ENCODE measurements around the gene CELF4.
"Not testable (repeated sequence)": the region's sequence is repeated elsewhere in the genome, so short reads cannot be mapped to it uniquely, and the experiment has no call there.

Gene CELF4

DNA sequence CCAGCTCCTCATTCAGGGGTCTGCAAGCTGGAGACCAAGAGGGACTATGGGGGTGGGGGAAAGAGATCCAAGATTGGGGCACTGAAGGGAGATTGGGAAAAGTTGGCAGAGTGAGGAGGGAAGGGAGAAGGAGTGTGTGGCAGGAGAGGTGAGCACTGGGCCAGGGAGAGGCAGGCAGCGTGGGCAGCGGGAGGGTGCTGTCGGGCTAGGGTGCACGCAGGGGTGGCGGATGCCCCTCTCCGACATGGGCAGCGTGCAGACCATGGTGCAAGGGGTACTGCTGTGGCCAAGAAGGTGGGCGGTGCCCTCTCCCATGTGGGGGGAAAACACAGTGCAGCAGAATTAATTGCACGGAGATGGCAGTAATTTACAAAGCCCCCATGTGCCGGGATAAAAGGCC, 74.1 kb downstream of the CELF4 start:
- DNase-seq, result no peak

DNA sequence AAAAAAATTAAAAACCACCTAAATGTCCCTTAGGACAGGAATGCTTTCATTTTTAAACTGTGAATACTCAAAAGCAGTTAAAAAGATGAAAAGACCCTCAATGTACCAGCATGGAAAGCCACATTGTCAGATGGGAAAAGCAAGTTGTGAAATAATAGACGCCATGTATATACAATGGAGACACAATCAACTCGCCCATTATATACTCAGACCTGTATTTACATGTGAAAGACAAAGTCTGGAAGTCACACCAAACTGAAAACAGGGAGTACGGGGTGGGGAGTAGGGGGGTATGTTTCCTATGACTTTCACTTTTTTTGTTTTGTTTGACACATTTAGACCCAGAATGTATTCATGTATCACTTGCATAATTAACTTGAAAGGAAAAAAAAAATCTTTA, 75.6 kb downstream of the CELF4 start:
- no peak for DNase-seq

DNA sequence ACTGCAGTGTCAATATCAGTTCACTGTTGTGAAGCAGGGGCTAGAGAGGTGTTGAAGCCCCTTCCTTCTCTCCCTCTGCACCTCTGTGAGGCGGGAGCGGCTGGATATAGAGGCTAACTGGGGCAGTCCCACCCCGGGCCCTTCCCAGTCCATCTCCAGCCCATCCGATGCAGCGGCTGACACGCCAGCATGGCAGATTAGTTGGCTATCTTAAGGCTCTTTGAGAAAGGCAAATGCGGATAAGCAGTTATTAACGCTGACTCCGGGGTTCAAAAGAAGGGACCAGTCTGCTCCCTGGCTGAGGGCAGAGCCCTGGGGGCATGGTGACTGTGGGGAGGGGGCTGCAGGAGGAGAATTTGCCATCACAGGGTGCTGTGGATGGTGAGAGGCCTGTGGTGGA, 76.6 kb downstream of the CELF4 start:
- DNase-seq, result no peak

DNA sequence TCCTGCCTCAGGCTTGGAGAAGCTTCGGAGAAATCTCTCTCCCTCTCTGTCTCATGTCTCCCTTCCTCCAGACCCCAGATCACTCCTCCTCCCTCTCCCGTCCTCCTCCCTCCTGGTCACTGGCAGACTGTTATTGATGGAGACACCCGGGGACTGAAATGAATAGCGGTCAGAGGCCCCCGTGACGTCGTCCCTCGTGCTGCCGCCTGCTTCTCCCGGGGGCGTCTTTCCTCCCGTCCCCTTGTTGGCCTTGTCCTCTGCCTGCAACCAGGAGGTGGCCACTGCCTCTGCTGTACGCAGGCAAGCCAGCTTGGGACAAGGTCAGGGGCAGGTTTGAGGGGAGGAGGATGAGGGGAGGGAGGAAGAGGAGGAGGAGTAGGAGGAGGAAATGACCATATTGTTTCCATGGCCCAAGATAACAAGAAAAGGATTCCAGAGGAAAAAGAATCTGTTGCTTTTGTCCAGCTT, 78.2 kb downstream of the CELF4 start:
- no peak for DNase-seq

DNA sequence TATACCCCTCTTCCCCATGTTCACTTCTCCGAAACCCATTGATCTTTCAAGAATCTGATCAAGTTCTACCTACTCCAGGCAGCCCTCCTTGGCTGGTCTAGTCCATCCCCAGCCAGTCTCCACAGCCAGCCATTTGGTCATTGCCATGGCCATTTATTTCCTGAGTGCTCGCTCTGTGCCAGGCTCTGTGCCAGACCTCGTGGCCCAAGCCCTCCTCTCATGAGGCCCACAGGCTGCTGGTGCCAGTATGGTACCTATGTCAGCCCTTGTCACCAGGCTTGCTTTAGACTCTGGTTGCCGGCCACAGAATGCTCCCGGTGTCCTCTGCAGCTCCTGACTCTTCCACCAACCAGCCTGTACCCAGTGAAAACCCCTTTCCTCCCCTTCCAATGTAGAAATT, 78.8 kb downstream of the CELF4 start:
- no peak for DNase-seq

DNA sequence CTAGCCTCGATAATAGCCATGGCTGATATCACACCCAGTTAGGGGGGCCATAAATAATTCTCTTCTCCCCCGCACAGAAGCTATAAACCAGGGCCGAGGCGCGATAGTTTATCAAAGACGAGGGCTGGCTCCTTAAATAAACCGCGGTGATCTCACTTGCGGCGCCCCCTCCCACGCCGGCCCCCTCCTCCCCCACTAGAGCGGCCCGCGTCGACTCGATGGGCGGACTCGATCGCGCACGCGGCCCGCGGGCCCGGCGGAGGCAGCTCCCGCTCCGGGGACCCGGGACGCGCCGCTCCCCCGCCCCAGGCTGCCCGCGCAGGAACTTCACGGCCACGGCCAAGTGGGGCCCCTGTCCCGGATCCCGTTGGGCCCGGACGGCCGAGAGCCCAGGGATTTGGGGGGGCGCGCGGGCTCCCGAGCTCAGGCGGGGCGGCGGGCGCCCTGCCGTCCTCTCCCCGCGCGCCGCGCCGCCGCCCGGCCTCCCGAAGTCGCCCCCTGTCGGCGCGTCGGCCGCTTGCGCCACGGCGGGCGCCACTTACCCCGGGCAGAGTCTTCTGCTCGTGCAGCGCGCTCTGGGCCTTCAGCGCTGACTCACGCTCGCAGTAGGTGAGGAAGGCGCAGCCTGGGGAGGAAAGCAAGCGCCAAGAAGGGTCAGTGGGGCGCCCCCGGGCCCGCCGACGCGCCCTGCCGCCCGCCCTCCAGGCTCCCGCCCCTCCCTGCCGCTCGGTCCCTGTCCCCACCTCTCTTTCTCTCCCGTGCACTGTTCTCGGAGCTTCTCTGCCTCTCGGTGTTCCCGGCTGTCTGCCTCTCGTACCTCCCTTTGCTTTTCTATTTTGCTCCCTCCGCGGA, 80.4 kb downstream of the CELF4 start:
- DNase-seq, result no peak

DNA sequence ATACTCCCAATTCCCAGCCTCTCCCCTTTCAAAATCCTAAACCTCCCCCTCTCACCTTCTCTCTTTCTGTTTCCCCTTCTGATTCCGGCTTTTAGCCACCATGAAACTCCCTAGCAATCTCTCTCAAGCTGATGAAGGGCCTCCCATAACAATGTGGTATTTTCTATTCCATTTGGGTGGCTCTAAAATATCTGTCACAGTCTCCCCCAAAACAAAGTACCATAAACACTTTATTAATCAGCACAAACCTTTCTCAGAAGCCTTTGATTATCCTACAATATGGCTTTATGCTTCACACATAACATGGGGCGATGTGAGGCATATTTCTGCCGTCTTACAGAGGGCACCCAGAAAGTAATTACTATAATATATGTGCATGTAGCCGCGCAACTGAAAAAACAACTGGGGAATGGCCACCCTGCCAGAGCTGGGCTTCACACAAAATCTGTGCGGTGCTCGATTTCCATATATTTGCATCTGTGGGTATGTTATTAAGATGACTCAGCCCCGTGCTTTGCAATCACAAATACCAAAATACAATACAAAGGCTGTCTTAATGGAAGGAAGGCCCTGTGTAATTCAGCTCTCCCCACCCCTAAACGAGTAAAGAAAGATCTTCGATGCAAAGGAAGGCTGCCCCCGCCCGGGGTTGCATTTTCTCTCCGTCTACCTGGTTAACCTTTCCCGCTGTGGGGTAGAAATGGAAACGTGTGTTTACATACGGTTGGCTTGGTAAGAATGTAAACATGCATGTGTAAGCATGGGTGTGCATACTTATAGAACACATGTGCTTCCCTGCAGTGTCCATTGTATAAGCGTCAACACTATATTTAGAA, 81.4 kb downstream of the CELF4 start:
- no peak for DNase-seq

DNA sequence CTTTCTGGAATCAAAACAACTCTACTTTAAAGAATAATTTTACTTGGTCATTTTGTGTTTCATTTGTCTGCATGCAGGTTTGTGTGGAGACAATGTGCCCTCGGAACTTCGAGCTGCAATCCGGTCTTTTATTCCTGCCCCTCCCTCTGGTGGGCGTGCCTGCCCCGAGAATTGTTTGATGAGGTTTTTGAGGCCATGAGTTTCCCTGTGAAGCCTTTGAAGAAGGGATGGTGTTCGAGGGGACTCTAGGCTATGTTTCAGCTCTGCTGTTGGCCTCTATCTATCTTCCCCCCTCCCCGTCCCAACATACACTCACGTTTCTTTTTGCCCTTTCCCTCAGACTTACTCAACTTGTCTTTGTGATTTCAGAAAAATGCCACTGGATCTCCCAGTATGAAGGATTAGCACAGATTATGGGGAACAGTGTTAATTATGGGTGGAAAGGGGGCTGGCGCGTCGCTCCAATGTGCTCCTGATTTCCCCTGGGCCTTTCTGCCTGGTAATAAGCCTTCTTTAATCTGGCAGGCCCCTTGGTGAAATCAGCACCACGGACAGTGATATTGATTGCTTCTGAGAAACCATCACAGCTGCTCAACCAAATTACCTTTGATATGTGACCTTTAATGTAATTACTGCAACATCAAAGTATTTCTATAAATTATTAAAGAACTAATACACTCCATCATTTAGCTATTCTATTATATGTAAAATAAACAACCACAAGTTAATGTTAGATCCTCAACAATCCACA, 82.2 kb downstream of the CELF4 start:
- DNase-seq, result no peak

DNA sequence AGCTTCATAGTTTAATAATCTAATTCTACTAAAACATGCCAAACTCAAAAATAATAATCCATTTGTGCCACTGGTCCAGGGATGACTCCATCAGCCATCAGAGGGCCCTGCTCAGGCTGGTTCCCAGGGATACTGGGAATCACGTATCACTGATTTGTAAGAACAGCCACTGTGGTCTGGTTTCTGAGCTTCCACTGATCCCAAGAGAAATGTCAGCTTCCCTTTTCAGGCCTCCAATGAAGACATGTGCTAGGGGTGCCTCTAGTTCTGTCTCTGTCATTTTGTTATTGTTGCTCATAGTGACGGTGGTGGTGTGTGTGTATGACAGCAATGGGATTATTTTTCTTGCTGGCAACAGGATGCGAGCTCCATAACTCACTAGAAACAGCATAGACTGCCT, 83.2 kb downstream of the CELF4 start:
- no peak for DNase-seq

DNA sequence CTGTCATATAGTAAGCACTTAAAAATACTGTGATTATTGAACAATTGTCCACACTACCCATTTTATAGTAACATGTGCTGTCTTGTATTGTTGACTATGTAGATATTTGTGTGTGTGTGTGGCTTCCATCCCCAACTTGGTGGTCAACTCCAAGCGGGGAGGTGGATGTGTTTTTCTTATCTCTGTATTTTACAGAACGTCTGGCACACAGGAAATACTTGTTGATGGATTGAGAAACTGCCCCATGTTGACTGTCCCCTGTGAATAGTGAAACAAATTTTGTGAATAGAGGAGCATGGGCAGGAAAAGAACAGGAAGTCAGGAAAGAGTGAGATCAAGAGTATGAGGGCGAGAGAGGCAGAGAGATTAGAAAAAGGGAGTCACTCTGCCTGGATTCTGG, 83.6 kb downstream of the CELF4 start:
- DNase-seq, result no peak

DNA sequence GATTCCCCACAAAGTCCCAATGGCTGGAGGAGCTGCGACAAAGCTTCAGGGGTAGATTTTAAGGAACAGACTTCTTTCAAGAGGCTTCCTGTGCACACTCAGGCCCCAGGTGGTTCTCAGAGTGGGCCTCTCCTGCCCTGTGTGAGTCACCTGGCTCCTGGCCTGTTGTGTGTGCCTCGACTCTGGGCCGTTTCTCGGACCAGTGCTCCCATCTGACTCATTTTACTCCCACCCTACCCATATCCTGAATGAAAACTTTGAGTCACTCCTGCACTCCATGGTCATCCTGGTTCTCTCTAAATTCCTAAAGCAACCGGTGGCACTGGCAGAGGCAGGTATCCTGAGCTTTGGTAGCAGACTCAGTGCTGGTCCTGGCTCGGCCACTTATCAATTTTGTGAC, 84.1 kb downstream of the CELF4 start:
- no peak for DNase-seq

DNA sequence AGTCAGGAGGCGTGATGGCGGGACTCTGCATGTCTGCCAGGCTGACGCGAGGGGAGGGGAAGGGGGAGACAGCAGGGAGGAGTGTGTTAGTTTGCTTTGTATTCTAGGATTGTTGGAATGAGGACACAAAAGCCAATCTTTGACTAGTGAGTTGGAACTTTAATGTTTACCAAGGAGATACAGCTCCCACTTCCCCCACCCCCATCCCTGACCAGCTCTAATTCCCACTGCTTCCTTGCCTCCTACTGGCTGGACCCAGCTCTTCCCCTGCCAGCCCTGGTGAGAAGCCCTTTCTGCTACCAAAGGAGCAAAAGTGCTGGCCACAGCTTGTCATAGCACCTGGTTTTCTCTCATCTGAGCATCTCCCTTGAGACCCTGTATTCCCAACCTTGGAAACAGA, 84.5 kb downstream of the CELF4 start:
- DNase-seq, result no peak

DNA sequence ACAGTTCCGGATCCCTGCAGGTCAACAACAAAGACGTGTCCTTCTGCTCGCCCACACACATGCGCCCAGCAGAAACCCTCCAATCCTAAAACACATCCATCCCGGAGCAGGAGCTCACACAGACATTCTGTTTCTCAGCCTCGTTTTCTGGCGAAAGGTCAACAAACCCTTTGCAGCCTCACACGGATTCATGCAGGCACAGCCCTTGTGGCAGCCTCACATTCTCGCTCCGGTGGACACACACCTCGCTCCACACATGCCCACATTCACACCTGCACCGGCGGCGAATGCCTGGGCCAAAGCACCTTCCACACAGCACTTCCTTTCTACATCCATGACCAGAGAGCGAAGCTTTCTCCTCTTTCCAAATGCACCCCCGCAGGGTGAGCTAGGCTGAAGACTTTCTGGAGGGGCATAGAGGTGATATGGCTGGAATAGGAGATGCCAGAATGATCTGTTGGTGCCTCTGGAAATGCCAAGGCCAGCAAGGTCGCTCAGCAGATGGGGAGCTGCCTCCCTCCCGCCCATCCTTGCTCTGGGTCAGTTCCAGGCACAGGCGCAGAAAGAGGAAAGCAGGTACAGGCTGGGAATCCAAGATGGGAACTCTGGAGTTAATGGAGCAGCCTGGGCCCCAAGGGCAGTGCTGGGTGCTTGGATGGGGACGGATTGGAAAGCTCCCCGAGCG, 88.8 kb downstream of the CELF4 start:
- DNase-seq, result no peak

DNA sequence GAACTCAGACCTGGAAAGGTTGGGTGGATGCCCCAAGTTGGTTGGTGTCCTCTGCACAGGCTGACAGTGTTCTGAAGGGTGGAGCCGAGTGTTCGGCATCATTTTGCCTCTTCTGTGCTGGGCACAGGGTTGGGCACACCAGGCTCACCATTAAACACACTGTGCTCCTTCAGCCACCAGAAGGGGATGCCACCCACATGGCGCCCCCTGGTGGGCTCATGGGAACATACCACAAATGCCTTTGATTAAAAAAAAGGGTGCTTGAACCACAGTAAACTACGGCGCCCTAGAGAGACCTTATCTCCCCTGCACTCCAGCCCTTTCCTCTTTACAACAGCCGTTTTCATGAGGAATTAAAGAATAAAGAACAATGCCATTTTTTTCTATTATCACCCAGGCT, 89.4 kb downstream of the CELF4 start:
- no peak for DNase-seq

DNA sequence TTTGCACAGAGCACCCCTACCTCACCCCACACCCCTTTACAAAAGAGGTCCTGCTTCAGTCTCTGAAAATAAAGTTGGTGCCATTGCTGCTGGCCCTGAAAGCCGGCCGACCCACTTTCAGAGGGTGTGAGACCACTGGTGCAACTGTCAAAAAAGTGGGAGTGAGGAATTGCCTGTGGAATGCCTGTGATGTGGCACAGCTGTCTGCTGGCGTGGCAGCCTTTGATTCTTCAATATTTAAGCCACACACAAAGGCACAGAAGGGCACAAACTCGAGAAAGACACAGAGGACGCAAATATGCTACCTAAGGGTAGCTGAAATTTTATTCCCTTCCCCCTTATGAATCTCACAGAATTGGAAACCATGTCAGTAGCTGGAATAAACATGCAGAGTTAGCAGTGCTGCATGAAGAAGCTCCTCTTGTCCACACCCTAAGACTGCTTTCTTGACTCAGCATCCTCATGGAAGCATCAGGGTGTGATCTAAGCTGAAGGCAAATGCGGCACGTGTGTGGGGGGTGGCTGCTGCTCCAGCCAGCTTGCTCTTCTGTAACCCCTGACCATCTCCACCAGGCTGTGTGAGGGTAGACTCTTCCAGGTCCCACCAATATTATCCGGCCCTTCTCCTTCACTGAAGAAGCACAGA, 92.3 kb downstream of the CELF4 start:
- DNase-seq, result no peak

DNA sequence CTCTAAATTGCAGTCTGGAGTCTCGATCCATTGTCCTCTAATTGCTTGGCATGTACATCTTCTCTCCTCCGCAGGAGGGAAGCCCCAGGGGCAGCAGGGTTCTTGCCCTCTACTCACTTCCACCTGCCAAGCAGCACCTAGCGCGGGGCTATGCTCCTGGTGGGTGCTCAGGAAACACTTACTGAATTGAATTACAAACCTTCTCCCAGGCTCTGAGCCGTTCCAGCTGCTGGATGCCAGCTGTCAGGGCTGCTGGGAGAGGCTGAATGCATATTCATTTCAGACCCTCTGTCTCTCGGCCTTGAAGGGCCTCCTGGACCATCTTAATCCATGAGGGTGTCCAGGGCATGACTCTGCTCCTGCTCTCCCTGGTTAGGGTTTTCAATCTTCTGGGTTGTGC, 94.0 kb downstream of the CELF4 start:
- DNase-seq, result no peak

DNA sequence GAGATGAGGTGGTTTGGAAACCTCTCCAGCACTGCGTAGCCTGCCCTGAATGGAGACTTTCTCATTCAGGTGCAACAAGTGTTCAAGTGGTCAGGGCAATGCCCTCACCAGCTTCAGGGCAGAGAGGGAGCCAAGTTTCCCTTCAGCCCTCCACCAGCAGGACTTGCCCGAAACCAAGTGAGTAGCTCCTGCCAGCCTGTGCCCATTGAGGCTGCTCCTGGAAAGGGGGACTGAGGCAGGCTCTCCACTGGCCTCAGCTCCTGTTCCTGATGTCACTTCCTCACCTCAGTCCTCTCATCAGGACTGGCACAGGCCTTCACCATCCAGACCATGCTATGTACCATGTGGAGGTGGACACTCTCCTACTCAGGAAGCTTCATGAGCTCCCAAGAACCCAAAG, 94.6 kb downstream of the CELF4 start:
- no peak for DNase-seq

DNA sequence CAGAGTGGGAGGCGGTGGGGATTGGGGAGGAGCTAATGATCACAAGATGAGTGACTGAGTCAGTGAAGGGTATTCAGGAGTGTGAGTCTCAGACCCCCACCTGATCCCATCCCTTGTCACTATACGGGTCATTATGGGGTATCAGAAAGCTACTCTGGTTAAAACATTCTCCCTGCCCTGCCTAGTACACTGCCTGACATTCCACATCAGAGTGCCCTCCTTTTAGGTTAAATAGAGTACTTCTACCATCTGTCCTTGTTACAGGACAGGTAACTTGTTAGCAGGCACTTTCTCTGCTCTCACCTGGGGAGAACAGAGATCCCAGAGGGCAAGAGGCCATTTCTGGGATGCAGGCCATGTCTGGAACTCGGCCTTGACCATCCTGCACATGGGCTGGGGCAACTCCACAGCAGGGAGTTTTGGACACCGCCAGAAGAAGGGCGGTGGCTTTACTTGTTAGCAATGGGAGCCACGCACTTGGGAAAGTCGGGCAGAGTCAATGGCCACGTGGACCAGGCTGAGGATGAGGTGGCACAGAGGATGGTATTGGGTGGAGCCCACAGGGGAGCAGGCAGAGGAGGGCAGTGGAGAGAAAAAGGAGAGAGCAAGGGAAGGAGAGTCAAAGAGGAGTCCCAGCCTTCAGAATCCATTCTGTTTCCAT, 98.5 kb downstream of the CELF4 start:
- DNase-seq, result no peak

DNA sequence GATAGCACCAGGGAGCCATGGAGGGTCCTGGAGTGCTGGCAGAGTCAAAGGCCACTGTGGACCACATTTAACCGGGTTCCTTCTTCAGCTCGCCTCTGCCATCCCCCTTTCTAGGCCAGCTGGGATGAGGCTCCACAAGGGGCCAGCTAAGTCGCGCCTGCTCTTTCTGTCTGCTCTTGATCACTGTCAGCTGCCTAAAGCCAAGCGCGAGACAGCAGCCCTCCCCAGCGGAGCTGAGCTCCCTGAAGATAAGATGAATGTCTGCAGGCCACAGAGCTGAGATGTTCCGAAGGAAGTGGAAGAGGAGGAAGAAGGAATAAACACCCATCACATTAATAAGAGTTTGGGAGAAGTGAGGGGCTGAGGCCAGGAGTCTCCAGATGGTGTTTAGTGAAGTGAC, 99.6 kb downstream of the CELF4 start:
- DNase-seq, result no peak

DNA sequence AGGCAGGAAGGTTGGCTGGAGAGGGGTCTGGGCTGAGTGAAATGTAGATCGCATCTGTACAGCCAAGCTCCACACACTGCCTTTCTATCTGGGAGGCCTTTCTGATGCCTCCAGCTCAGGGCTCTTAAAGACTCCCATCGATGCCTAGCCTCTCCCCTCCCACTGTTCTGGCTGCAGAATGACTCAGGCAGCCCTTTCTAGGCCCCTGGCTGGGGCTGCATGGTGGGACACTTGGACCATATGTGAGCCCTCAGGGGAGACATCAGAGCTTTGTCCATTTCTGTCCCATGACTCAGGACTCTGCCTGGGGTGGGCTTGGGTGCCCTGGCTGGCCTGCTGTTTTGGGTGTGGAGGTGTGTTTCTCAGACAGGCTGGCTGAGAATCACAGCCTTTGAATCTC, 101.3 kb downstream of the CELF4 start:
- no peak for DNase-seq

DNA sequence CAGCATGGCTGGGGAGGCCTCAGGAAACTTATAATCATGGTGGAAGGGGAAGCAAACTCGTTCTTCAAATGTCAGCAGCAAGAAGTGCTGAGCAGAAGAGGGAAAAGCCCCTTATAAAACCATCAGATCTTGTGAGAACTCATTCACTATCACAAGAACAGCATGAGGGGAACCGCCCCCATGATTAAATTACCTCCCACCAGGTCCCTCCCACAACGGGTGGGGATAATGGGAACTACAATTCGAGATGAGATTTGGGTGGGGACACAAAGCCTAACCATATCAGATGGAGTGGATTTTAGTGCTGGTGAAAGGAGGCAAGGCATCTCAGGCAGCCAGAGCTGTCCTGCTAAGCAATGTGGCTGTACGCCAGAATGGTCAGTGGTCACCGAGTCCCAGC, 104.3 kb downstream of the CELF4 start:
- DNase-seq, result not testable (repeated sequence)

DNA sequence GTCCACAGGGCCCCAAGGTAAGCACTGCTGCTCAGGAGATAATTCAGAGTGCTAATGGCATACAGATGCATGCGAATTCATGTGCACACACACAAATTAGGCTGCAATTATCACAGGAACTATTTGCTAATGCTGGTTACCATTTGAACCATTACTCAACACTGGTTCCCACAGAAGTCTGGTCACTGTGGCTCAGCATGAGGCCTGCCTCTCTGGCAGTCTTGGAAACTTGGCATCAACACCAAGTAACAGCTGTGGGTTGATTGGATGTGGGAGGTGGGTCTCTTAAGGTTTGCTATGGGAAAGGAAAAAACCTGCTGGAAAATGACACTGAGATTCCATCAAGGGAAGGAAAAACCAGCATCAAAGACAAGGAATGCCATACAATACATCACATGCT, 105.0 kb downstream of the CELF4 start:
- DNase-seq, result no peak

All from activated naive CD4-positive, alpha-beta T cell treated with anti-CD3 and anti-CD28 coated beads, Interleukin-2, amount 50 U/mL, for 16 hours (primary cell).